Stimulated activated CD4-positive, alpha-beta T cell treated with anti-CD3 and anti-CD28 coated beads, Interleukin-1b, Interleukin-23, amount 100 ng/mL, for 1 hour (primary cell): ENCODE data around the gene SKP1.
A peak's percentile ranks its signal among the peaks of the same experiment; 100 is the strongest.

Source experiments
- DNase-seq, 2 donors: peaks; one replicate each; pipeline ENCODE4 v3.0.0-alpha.2; 2020; ENCODE audit warnings: low read depth in 2 of 2

SKP1 gene

DNA sequence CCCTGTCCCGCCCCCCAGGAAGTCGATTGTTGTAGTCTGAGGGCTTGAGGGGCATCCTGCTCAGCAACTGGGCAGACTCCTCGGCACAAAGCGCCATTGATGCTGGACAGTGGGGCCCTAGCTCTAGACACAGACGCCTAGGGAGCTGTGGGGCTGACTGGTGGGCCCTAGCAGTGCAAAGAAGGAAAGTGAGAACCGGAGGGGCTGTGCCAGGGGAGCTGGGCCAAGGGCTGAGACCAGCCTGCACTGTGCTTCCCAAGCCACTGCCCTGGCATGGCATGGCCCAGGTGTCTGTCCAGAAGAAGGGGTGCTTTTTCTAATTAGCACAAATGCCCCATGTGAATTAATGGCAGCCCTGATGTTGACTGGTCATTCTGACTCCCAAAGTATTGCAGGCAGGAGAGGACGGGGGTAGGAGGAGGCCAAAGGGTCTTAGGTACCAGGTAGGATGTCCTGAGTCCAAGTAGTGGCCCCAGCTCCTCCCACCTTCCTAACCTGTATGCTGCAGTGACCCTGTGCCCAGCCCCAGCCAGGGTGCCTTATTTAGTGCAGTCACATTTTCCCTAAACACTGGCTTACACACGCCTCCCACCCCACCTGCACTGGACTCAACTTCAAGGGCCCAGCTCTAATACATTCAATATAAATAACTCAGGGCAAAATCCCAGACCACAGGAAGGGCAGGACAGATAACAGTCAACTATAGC lies 46.4 kb downstream of the SKP1 start:
- DNase-seq, result no peak

DNA sequence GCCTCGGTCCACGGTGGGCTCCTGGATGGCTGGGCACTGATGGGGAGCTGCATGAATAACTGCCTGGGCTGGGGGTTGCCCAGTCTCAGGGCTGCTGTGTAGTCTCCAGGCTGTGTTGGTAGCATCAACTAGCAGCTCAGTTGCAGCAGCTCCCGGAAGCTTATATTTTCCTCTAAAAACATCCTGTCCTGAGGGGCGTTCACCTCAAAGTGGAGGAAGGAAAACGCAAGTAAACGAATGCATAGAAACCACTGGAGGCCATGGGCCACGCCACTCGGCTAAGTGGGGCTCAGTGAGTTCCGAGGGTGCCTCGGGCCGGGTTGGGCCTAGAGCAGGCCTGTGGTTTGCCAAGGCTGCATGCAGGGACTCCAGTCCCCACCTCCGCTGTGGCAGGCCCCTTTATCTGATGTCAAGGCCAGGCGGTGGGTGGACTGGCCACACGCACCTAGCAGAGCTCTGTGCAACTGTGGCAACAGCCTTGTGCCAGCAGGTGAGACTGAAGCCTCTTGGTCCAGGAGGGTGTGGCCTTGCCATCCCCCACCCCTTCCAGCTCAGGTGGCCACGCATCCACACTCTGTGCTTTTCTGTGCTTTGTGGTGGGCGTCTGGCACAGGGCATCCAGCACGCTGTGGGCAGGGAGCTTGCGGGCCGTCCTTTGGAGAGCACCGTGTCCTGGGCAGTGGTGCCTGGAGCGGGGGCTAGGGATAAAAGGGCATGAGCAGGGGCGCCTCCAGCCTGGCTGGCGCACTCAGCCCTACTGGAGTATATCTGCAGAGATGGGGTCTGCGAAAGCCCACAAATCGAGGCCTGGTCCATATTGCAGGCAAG lies 47.1 kb downstream of the SKP1 start:
- DNase-seq, result no peak

DNA sequence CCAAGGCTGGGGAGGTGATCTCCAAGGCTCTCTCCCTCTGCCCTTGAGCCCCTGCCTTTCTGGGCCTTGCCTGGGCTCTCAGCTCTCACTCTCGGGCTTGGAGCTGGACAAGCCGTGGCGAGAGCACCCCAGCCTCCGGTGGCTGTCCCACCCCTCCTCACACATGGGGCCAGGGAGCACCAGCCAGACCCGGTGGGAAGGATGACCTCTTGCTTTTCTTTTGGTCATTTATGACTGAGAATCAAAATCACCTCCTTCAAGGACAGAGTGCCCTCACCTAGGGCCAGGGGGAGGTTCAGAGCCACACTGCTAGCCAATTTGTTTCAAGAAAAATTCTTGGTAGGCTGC lies 48.1 kb downstream of the SKP1 start:
- no peak for DNase-seq

DNA sequence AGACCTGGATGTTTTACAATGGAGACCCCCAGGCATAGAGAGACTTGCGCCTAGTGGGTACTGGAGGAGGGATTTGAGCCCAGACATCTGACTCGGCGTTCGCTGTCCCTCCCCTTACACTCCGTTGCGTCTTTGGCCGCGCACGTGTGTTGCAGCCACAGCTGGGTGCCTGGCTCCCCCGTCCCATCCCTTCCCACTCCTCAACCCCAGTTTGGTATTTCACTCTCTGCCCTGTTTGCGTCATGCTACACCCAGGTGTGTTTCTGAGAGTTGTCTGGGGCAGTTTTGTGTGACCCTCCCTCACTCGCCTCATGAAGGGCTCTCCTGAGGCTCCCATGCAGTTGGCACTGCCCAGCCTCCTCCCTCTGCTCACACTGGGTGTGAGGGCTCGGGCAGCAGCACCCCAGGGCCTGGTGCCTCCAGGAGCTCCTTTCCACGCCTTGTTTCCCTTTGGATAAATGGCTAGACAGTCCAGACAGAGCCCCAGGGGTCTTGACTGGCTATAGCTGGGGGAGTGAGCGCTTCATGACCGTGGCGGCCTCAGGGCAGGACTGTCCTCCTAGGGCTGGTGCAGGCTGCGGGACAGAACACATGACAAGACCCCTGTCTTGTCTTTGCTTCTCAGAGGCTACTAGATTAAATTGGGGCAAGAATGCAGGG lies 48.6 kb downstream of the SKP1 start:
- no peak for DNase-seq

DNA sequence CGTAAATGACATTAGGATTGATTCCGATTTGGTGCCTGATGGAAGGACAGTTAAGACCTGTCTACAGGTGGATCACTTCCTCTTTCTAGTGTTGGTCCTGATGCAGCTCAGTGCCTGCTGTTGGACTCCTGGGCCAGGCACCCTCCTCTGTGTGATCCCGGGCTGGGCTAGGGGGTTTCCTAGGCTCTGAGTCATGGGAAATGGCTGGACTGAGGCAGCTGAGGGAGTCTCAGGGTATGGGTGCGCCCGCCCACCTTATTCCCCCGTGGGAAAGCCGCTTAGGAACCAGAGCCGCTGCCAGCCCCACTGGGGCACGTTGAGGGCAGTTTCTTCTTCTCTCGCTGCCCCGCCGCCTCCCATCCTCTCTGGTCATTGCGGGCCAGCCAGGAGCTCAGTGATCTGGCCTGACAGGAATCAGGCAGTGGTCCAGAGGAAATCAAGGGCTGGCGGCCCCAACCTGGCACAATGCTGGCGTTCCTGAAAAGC lies 49.3 kb downstream of the SKP1 start:
- no peak for DNase-seq

DNA sequence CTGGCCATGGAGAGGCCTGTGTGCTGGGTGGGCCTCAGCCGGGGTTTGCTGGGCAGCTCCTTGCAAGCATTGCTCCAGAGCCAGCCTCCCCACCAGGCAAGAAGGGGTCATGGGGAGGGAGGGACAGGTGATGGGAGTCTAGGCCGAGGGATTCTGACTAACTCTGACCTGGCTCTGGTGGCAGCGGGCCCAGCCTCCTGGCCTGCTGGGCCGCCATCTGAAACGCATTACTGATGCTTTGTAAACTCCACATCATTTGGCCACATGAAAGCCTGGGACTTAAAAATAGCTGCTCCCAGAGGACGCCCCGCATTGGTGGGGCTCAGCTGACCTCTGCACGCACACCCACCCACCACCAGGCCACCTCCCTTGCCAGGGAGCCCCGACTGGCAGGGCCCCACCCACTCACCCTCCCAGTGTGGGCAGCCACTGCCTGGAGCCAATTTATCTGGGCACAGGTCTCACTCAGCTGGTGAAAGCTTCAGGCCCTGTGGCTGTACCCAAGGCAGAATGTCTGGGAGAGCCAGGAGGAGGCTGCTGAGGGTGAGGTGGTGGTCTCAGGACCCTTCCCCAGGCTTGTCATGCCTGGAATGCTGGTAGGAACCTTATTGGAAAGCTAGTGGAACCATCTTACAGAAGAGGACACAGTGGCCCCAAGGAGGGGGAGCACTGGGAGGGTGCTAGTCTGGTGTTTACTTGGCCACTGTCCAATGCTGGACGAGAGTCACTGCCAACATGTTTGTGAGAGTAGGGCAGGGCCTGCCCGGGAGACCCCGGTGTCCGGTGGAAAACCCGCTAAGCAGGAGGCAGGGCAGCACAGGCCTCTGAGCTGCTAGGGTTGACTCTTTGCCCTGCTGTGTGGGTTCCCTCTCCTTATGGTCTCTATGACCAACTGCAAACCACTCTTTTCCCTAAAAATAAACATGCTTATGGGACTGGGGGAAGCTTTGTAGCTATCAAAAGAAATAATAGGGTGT lies 51.4 kb downstream of the SKP1 start:
- DNase-seq, result no peak

DNA sequence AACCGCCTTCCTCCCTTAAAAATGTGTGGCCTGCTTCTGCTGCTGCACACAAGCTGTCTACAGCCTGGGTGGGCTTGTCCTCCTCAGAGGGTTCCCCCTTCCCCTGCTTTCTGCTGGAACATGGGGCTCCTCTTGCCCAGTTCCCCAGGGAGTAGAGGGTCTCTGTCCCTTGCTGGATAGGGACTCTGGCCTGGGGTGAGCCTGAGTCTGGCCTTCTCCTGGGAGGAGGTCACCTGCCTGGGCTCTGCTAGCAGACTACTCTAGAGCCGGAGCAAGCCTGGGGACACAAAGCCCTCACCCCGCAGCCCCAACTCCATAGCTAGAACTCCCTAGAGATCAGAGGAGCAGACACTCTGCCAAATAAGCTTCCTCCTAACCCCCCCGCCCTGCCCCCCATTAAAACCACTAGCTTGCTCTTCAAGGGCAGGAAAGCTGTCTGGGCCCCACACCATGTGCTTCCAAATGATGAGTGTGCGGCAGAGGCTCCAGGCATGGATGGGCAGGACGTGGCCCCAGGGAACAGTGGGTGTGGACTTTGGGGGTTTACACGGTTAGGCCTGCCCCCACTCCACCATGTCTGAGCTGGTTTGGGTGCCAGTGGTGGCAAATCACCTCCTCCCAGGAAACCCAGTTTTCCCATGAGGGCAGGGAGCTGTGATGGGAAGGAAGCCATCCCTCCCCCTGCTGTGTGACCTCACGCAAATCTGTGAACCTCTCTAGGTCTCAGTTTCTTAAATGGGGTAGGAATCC lies 52.3 kb downstream of the SKP1 start:
- DNase-seq, result no peak

DNA sequence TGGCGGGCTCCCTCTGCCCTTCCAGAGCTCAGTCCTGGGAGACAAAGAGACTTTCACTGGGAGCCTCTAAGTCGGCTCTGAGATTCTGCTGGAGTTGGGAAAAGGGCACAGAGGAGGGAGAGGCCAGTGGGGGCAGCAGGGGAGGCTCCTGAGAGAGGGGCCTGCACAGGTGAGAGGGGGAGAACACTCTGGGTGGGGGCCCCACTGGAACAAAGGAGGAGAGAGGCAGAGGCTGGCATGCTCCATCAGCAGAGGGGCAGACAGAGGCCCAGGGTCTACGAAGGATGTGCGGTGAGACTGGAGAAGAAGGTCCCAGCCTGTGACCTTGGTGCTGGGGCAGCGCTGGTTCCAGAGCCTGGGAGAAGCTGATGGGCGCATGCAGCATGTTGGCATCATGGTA lies 53.4 kb downstream of the SKP1 start:
- DNase-seq, result no peak

DNA sequence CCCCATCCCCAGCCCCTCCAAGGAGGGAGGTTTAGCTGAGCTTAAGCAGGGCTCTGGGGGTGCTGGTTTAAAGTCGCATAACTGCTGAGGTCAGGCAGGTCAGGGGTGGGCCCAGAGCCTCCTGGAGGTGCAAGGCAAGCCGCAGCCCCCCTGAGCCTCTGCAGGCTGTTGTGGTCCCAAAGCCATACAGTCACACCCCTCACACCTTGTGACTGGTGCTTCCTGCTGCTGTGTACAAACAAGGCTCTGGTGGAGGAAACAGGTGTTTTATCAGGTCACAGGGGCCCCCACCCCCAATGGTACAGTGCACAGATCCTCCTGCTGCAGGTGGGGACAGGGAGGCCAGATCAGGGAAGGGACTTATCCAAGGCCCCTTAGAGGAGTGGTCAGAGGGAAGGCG lies 54.2 kb downstream of the SKP1 start:
- DNase-seq, result no peak

DNA sequence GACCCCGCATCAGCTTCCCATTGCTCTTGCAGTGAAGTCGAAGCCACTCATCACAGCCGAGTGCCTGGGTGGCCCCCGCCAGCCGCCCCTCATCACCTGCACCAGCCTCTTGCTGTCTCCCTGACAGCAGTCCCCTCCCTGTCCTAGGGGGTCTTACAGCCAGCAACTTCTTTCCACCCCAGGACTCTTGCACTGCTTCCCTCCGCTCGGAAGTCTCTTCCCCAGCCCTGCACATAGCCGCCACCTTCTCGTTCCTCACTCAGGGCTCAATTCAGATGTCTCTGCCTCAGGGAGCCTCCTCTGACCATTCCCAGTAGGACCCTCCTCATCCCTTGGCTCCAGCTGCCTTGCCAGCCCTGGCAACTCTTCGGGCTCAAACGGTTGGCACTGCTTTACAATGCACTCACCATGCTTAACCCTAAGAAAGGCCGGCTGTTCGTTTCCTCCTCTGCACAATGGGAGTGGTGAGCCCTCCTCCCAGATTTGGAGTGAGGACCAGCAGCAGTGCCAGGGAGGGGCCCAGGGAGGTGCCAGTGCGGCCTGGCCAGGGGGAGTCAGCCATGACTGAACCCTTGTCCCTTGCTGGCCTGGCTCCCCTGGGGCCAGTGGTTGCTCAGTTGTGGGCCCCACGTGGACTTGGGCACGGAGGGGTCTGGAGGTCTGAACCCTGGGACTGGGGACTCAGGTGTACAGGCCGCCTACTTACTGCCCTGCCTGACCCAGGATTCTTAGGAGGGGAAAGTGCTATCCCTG lies 56.2 kb downstream of the SKP1 start:
- no peak for DNase-seq

DNA sequence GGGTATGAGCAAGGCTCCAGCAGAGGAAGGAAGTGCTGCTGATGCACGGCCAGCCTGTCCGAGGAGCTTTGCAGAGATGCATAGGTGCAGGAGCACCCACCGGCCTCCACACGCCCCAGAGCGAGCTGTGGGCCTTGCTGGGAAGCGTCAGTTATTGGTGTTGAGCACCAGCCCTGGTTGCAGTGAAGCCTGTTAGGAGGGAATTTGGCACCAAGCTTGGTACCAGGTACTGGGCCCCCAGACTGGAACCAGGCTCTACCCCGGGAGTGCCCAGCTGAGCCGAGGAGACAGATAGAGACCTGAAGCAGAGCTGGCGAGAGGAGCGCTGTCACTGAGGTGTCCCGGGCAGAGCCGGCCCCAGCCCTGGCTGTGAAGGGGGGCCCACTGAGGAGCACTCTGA lies 57.0 kb downstream of the SKP1 start:
- no peak for DNase-seq

DNA sequence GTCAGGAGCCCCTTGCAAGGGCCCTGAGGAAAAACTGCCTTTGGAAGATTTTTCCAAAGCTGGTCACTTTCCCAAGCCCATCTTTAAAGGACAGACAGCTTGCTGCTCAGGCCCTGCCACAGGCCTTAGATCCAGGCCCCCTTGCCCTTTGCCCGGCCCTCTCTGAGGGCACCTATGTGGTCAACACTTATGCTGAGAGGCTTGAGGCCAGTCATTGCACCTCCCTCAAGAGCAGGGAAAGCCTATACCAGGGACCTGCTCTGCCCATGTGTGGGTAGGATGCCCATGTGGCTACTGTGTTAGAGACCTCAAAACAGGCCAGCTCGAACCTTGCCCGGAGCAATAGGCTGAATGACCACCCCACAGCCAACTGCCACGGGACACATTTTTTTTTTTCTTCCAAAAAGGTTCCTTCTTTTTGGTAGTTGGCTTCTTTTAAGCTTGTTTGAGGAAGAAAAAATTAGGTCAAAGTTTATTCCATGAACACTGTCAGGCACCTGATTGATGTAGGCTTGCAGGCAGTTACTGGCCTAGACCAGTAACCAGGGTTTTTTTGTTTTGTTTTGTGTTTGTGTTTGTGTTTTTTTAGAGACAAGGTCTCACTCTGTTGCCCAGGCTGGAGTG lies 58.4 kb downstream of the SKP1 start:
- DNase-seq, result no peak

DNA sequence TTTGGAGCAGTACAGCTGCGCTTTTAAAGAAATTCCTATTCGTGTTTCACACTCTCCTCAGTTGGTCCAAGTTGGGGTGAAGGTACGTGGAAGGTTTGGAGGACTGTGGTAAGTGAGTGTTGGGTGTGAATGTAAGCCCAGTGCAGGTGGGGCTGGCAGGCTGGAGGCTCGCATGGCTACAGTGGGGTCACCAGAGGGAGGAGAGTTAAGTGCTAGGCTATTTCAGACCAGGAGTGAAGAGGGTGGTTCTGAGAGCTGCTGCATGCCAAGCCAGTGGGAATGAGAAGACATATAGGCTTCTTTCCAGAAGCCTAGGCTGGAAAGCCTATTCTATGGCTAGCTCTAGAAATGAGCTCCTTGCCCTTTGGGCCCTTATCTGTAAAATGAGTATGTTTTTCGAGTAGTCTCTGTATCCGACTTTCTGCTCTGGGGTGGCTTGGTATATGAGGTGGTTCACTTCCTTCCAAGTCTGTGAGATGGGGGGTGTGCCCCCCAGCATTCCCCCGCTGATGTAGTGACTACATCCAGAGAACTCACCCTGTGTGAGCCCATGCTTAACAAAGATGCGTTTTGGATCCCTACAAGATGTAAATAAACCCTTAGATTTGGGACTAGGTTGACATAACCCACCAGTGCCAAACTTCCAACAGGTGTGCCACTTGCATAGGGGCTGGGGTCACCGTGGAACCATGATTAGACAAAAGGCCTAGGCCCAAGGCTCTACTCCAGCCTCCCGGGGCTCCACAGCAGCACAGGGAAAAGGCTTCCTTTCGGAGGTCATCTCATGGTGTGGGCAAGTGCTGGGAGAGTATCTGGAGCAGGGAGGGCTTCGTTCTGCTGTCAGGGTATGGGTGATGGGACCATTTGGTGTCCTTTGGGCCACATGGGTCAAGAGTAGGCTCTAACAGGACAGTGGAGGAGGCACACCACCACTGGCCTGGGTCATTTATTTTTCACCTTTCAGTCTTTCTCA lies 59.7 kb downstream of the SKP1 start:
- DNase-seq, result no peak

DNA sequence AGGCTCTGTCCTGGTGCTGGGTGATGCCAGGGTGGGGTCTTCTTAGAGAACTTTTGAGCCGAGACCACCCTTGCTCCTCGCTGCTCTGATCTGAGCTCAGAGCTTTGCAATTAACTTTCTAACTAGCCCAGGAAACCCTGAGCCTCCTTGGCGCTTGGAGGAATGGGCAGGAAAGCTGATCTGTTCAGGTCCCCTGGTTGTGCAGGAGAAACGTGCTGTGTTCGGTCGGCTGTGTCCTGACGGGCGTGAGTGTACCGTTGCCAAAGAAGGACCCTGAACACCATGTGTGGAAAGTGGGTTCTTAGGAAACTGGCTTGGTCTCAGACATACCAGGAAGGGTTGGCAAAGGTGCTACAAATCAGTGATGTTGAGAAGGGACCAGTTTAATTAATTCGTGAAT lies 60.5 kb downstream of the SKP1 start:
- DNase-seq, result no peak

DNA sequence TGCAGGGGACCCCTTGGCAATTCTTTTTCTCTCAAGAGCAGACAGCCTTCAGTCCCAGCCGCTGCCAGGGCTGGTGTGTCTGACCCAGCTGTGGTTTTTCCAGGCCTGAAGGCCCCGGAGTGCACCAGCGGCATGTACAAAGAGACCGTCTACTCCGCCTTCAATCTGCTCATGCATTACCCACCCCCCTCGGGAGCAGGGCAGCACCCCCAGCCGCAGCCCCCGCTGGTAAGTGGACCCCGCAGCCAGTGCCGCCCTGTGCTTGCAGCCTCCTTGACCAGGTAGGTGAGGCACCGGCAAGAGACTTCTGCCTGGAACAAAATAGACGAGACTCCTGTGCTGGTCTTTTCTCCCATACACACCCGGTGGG lies 61.0 kb downstream of the SKP1 start:
- no peak for DNase-seq

DNA sequence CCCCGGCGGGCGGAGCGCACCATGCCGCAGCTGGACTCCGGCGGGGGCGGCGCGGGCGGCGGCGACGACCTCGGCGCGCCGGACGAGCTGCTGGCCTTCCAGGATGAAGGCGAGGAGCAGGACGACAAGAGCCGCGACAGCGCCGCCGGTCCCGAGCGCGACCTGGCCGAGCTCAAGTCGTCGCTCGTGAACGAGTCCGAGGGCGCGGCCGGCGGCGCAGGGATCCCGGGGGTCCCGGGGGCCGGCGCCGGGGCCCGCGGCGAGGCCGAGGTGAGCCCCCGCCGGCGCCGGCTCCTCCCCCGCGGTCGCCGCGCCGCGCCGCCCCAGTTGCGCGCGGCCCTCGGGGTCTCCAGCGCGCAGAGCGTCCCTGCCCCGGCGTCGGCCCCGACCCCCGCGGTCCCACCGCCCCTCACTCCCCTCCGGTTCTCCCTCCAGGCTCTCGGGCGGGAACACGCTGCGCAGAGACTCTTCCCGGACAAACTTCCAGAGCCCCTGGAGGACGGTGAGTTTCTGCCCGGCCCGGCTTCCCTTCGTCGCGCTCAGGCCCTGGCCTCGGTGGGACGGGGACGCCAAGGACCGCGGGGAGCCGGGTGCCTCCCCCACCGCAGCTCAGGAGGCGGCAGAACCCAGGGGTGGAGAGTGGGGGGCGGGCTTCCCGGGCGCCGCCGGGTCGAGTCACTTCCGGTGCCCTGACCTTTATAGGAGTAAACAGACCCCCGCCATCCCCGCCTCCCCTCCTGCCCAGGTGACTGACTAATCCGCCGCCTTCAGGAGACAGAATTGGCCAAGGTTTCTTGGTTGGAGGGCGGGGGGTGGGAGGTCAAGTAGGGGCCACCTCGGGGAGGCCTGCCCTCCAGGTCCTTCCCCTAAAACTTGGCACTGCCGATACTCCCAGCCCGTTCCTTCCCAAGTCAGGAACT lies 61.6 kb downstream of the SKP1 start:
- peak; percentile 57 to 75 for DNase-seq
